Endothelial cell of umbilical vein (primary cell): ENCODE data around the gene TGIF1. TPM values are rescaled to one million over a fixed set of nuclear protein-coding genes. Genes with fewer than 3 reads are reported as not detected.

Source experiments
- BruUV-seq: library from RNA; stranded (reverse); fragments of 400-500 nt; replicated peaks from 2 replicates; lab custom pipeline; 2021; lab: Mats Ljungman, UMichigan
- CTCF ChIA-PET: fragments of 300-600, 350-600 bp; sonication (Branson Sonifier 250); formaldehyde crosslinking; loops from one replicate; lab custom pipeline; 2021; ENCODE audit warnings: antibody characterized with exemption, inconsistent platforms; lab: Charles Lee
- POLR2A ChIA-PET: fragments of 300-600, 350-600 bp; sonication (Branson Sonifier 250); formaldehyde crosslinking; loops from one replicate; lab custom pipeline; 2021; ENCODE audit warnings: antibody characterized with exemption, inconsistent platforms; lab: Charles Lee
- DNase-seq: peaks from one replicate; pipeline ENCODE4 v3.0.0-alpha.2; 2011; ENCODE audit warnings: low read depth, low spot score
- FAIRE-seq: peaks from 2 replicates; lab custom pipeline; 2011; peaks lifted over from hg19 to GRCh38; lab: Jason Lieb, UNC
- H2AFZ ChIP-seq: 2 replicates; pipeline ENCODE4 v1.6.0; 2012; ENCODE audit warnings: low read depth, low read length, control low read depth, inconsistent platforms
- H3K27ac ChIP-seq: 2 replicates; pipeline ENCODE4 v1.5.1; 2011; ENCODE audit warnings: low read depth, mild to moderate bottlenecking, control low read depth, low read length, moderate library complexity; ENCODE audit not compliant: insufficient read depth
- H3K27me3 ChIP-seq, 2 experiments: 2 replicates each; pipeline versions ENCODE4 v1.6.0 to v1.6.1; 2011; ENCODE audit warnings: low read length in 2 of 2, mixed read lengths in 1 of 2; ENCODE audit not compliant: control insufficient read depth in 2 of 2, insufficient read depth in 2 of 2
- H3K36me3 ChIP-seq, 2 experiments: 2 replicates in 1 of 2; 3 replicates in 1 of 2; pipeline ENCODE4 v1.5.1; 2011; ENCODE audit warnings: low read length in 2 of 2, mild to moderate bottlenecking in 1 of 2, moderate library complexity in 1 of 2; ENCODE audit not compliant: control insufficient read depth in 2 of 2, insufficient read depth in 2 of 2; ENCODE audit errors: extremely low read depth in 1 of 2
- H3K4me1 ChIP-seq: 3 replicates; pipeline ENCODE4 v1.5.1; 2011; ENCODE audit warnings: mild to moderate bottlenecking, low read length; ENCODE audit not compliant: control insufficient read depth, insufficient read depth; ENCODE audit errors: extremely low read depth
- H3K4me2 ChIP-seq: 2 replicates; pipeline ENCODE4 v1.6.1; 2011; ENCODE audit warnings: low read length, control low read depth, mixed read lengths; ENCODE audit not compliant: insufficient read depth
- H3K4me3 ChIP-seq, 3 experiments: fragments of 200-600 bp in 1 of 3; sonication (generic), shearing (Covaris generic) in 1 of 3; replicated peaks in 1 of 3; 2 replicates each; pipeline ENCODE4 v1.5.1; 2011 to 2016; ENCODE audit warnings: control low read depth in 3 of 3, low read length in 3 of 3, mild to moderate bottlenecking in 2 of 3, inconsistent platforms in 1 of 3, low read depth in 1 of 3, moderate library complexity in 1 of 3; ENCODE audit not compliant: insufficient read depth in 1 of 3
- H3K79me2 ChIP-seq: 2 replicates; pipeline ENCODE4 v1.6.0; 2012; ENCODE audit warnings: low read length, inconsistent platforms; ENCODE audit not compliant: control insufficient read depth, insufficient read depth
- H3K9ac ChIP-seq: replicated peaks from 2 replicates; pipeline ENCODE3; 2011; ENCODE audit warnings: low read length, control low read depth; ENCODE audit not compliant: insufficient read depth; ENCODE audit errors: extremely low read depth
- H3K9me1 ChIP-seq: replicated peaks from 3 replicates; pipeline ENCODE4 v1.6.0; 2011; ENCODE audit warnings: mild to moderate bottlenecking, low read length; ENCODE audit not compliant: control insufficient read depth, insufficient read depth; ENCODE audit errors: extremely low read depth
- H3K9me3 ChIP-seq: replicated peaks from 2 replicates; pipeline ENCODE4 v1.5.1; 2012; ENCODE audit warnings: low read length, inconsistent platforms; ENCODE audit not compliant: control insufficient read depth, insufficient read depth
- H4K20me1 ChIP-seq: replicated peaks from 2 replicates; pipeline ENCODE3; 2011; ENCODE audit warnings: mild to moderate bottlenecking, low read length; ENCODE audit not compliant: control insufficient read depth, insufficient read depth; ENCODE audit errors: extremely low read depth
- CTCF ChIP-seq, 2 donors: IDR thresholded peaks; 1 replicate in 1 of 2; 2 replicates in 1 of 2; pipeline ENCODE4 v1.5.1; 2011; ENCODE audit warnings: low read length in 2 of 2, mild to moderate bottlenecking in 2 of 2, moderate library complexity in 2 of 2, control low read depth in 1 of 2, inconsistent platforms in 1 of 2, low read depth in 1 of 2; ENCODE audit not compliant: insufficient read depth in 1 of 2; ENCODE audit errors: extremely low read depth in 1 of 2
- FOS ChIP-seq: IDR thresholded peaks from 2 replicates; pipeline ENCODE4 v1.6.1; 2011; ENCODE audit warnings: mild to moderate bottlenecking, low read length, moderate library complexity, borderline replicate concordance; ENCODE audit not compliant: insufficient read depth
- GATA2 ChIP-seq: IDR thresholded peaks from 2 replicates; pipeline ENCODE4 v1.7.0; 2011; ENCODE audit warnings: low read depth, mild to moderate bottlenecking, moderate library complexity, mixed read lengths, low read length; ENCODE audit not compliant: insufficient read length, insufficient read depth
- JUN ChIP-seq: IDR thresholded peaks from 2 replicates; pipeline ENCODE4 v1.6.1; 2011; ENCODE audit warnings: borderline replicate concordance, low read depth; ENCODE audit not compliant: insufficient read length, insufficient read depth
- MAX ChIP-seq: IDR thresholded peaks from 2 replicates; pipeline ENCODE4 v1.6.1; 2011; ENCODE audit not compliant: insufficient read depth, insufficient read length
- MYC ChIP-seq: IDR thresholded peaks from one replicate; pipeline ENCODE4 v1.6.1; 2011; ENCODE audit warnings: mild to moderate bottlenecking, low read depth, low read length
- POLR2A ChIP-seq: IDR thresholded peaks from 2 replicates; pipeline ENCODE4 v1.6.1; 2012; ENCODE audit warnings: low read depth, mild to moderate bottlenecking, control low read depth, low read length
- POLR2AphosphoS5 ChIP-seq: IDR thresholded peaks from 2 replicates; pipeline ENCODE4 v1.6.1; 2012; ENCODE audit warnings: low read depth, mild to moderate bottlenecking, control low read depth, low read length, moderate library complexity; ENCODE audit not compliant: insufficient read depth
- dilution Hi-C: fragments of 300-500 bp; cut with MboI; formaldehyde crosslinking; loops from one replicate; pipeline ENCODE4 v1.15.0; 2019; ENCODE audit warnings: low sequenced_read_pairs; ENCODE audit not compliant: extremely low pct_ligation_motif_present
- intact Hi-C: fragments of 100-400 bp; cut with micrococcal nuclease; formaldehyde crosslinking; loops from one replicate; pipeline ENCODE4 v1.10.0; 2022
- polyA plus RNA-seq, 4 experiments: library from polyadenylated mRNA; depleted of rRNA in 3 of 4; stranded (reverse) in 3 of 4; unstranded in 1 of 4; fragments of >200 nt; gene quantifications; 2 replicates each; pipeline versions ENCODE4 v1.2.1 to v1.2.3, GENCODE V29; 2011 to 2012; ENCODE audit warnings: missing spikeins in 1 of 4
- total RNA-seq: library from RNA; stranded (reverse); gene quantifications from 2 replicates; pipeline ENCODE4 v1.2.3, GENCODE V29; 2021

TGIF1 gene
- total and polyA plus RNA-seq, 2 donors (not counting 3 experiments of a cell fraction or from before 2014, with no cell fraction given) = 75.6 to 96.6 TPM

GRCh38 chr18:3458952-3459853, 9.2 kb downstream of the TGIF1 start:
- peak overlapping the region; percentile 70 for H3K27ac ChIP-seq
- peaks cover 54% of the 10 kb centered on the region for H3K79me2 ChIP-seq
- H3K27me3 ChIP-seq = no peaks in the 10 kb centered on the region
- TF ChIP-seq POLR2AphosphoS5 (no peak), JUN (peak; percentile 54), CTCF (IDR thresholded peaks at IDR 0.05; ENCODE audit: extremely low read depth in 1 of 2, insufficient read depth in 1 of 2, low read depth in 1 of 2, low read length in 2 of 2) (no peak), FOS (peak; percentile 76), MAX (no peak), MYC (no peak), GATA2 (no peak), POLR2A (no peak)
- dilution Hi-C loops (loop anchor here (25.0 kb wide), 1 partner anchor 197 kb away; the partner anchor contains the start of gene MYL12B), intact Hi-C loops (no loop called here)
- FAIRE-seq (peak; percentile 49), DNase-seq (peak; percentile 65)
- H3K9ac ChIP-seq = peak overlapping the region; percentile 22
- BruUV-seq = TSS peak; percentile 37
- ChIA-PET POLR2A (no interaction called here), CTCF (interaction anchor here (0.8 to 5.4 kb wide), 10 partner anchors 10 to 207 kb away, joined by 3 to 42 read pairs (median 4); no protein-coding TSS in a partner anchor)
- peaks cover 18 to 31% of the 10 kb centered on the region in 2 experiments for H3K36me3 ChIP-seq
- no peak overlapping the region for H2AFZ ChIP-seq
- no peaks in the 10 kb centered on the region for H3K9me3 ChIP-seq
- H4K20me1 ChIP-seq = no peaks in the 10 kb centered on the region
- no peak overlapping the region for H3K4me3 ChIP-seq
- H3K9me1 ChIP-seq = no peaks in the 10 kb centered on the region
- H3K4me1 ChIP-seq = peaks cover 59% of the 10 kb centered on the region
- H3K4me2 ChIP-seq = peak overlapping the region; percentile 47
